ENCODE results near the gene ADGRD2.

The ADGRD2 gene

DNA sequence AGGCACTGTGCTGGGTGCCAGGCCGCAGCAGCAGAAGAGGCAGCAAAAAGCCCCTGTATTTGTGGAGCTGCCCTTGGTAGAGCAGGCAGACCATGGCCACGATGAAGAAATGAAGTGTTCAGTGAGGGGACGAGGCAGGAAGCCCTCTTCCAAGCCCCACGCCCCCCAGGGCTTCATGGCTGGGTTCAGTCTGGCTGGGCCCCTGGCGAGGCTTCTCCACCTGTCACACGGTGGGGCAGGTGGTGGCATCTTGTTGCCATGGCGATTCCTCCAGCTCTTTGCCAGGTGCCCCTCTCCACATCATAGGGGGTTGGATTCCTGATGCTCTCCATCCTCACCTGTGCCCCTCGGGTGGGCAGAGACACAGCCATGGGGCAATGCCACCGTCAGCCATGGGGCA, 21.5 kb downstream of the ADGRD2 start:
- TF ChIP-seq, protein P1, sequence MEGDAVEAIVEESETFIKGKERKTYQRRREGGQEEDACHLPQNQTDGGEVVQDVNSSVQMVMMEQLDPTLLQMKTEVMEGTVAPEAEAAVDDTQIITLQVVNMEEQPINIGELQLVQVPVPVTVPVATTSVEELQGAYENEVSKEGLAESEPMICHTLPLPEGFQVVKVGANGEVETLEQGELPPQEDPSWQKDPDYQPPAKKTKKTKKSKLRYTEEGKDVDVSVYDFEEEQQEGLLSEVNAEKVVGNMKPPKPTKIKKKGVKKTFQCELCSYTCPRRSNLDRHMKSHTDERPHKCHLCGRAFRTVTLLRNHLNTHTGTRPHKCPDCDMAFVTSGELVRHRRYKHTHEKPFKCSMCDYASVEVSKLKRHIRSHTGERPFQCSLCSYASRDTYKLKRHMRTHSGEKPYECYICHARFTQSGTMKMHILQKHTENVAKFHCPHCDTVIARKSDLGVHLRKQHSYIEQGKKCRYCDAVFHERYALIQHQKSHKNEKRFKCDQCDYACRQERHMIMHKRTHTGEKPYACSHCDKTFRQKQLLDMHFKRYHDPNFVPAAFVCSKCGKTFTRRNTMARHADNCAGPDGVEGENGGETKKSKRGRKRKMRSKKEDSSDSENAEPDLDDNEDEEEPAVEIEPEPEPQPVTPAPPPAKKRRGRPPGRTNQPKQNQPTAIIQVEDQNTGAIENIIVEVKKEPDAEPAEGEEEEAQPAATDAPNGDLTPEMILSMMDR (IDR thresholded peaks at IDR 0.05; ENCODE audit: low read length, missing control alignments), result no peak
- no peak overlapping the region for H3K4me3 ChIP-seq (replicated peaks; ENCODE audit: low read depth, low read length)
- DNase-seq (ENCODE audit: low read depth), result no peak

DNA sequence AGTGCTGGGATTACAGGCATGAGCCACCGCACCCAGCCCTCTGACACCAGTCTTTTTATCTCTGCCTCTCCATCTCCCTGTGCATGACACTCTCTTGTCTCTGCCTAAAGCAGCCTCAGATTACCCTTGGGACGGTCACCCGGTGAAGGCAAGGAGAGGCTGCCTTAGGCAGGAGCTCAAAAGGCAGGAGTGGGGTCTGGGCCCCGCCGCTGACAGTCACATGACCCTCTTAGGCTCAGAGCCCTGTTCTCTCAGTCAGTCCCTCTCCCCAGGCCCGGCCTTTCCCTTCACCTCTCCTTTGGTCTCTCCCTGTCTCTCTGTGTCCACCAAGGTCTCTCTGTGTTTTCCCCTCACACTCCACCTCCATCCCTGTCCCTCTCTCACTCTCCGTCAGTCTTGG, 22.5 kb downstream of the ADGRD2 start:
- TF ChIP-seq, protein P1 (IDR thresholded peaks at IDR 0.05; ENCODE audit: low read length, missing control alignments), result no peak
- H3K4me3 ChIP-seq (replicated peaks; ENCODE audit: low read depth, low read length), result no peak overlapping the region
- no peak for DNase-seq (ENCODE audit: low read depth)

DNA sequence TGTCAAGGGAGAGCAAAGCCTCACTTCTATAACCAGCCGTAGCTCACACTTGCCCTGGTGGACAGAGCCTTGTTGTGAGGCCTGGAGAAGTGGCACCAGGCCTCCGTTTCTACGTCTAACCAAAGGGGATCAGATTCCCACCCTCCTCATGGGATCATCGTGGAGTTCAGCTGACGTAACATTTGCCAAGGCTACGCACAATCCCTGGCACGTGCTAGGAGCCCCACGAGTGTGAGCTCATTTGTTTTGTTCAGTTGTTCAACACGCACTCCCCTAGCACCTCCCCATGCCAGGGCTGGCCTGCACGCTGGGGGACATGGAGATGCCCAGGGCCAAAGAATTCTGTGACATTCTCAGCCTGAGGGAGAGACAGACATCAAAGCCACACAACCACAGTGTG, 23.1 kb downstream of the ADGRD2 start:
- DNase-seq (ENCODE audit: low read depth), result peak; percentile 4
- TF ChIP-seq, protein P1 (IDR thresholded peaks at IDR 0.05; ENCODE audit: low read length, missing control alignments), result no peak

GRCh38 chr9:124474151-124474550, 23.9 kb downstream of the ADGRD2 start:
- TF ChIP-seq, protein P1 (IDR thresholded peaks at IDR 0.05; ENCODE audit: low read length, missing control alignments), result no peak
- no peak overlapping the region for H3K4me3 ChIP-seq (replicated peaks; ENCODE audit: low read depth, low read length)
- DNase-seq (ENCODE audit: low read depth), result no peak

More for the DNA sequence above, 23.1 kb downstream of the ADGRD2 start:
- no peak overlapping the region for H3K4me3 ChIP-seq (replicated peaks; ENCODE audit: low read depth, low read length)

DNA sequence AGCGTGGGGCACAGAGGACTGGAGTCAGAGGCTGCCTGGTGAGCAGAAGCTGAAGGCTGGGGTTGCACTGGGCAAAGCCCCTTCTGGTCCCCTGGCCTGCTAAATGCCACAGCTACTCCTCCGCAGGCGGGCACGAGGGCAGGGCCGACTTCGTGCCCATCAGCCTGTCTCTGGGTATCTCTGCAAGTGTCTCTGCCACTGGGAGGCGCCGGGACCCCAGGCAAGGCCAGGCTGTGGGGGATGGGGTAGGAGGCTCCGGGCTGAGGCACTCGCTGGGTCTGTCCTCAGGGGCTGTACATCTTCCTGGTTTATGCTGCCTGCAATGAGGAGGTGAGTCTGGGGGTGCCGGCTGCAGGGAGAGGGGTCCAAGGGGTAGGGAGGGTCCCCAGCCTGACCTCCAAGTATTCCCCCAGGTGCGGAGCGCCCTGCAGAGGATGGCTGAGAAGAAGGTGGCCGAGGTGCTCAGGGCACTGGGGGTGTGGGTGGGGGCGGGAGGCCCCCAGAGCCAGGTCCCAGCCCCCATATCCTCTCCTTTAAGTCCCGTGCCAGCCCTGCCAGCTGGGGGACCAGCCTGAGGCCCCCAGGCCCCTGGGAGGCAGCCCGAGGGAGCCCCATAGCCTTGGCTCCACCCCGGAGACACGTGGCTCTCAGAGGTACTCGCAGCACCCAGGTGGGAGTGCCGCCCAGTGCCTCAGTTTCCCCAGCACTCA, 25.1 kb downstream of the ADGRD2 start:
- no peak overlapping the region for H3K4me3 ChIP-seq (replicated peaks; ENCODE audit: low read depth, low read length)
- TF ChIP-seq, protein P1 (IDR thresholded peaks at IDR 0.05; ENCODE audit: low read length, missing control alignments), result no peak
- DNase-seq (ENCODE audit: low read depth), result no peak

DNA sequence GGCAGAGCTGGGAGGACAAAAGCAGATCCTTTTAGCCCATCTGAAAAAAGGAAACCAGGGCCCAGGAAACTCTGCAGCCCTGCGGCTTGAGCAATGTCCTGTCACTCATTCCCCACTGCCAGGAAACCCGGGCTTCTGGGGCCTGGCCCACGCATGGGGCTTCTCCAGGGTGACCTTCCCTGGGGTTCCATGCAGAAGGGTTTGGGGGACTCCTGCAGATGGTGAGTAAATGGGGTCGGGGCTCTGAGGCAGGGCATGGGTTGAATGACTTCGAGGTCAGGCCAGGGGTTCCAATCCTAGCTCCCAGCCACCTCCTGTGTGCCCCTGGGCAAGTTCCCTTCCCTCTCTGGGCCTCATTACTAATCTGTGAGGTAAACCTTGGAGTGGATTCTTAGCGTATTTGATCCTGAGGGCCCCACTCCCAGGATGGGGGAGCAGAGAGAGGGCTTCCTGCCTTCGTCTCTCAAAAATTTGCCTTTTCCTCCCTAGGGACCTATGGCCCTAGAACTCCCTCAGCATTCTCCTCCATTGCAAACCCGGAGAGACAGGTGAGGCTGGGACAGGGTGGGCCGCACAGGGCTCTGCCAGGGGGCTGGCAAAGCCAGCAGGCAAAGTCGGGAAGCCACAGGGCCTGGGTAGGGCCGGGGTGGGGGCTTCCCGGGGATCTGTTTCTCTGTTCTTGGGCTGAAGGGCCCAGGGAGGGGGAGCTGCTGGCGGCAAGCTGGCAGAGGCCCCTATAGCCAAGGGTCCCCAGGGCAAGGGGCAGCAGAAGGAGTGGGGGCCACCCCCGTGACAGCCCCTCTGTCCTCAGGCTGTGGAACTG, 25.8 kb downstream of the ADGRD2 start:
- no peak for DNase-seq (ENCODE audit: low read depth)
- no peak overlapping the region for H3K4me3 ChIP-seq (replicated peaks; ENCODE audit: low read depth, low read length)
- TF ChIP-seq, protein P1 (IDR thresholded peaks at IDR 0.05; ENCODE audit: low read length, missing control alignments), result no peak
